ENCODE results near the gene RTL10.

GRCh38 chr22:19822301-19823117 lies 32.2 kb downstream of the RTL10 start:
- TF ChIP-seq POLR2A (IDR thresholded peaks at IDR 0.05) (no peak), CTCF (IDR thresholded peaks at IDR 0.05) (no peak)
